ENCODE measurements around the gene KLHL40. TPM values are rescaled to one million over a fixed set of nuclear protein-coding genes. Genes with fewer than 3 reads are reported as not detected.

The KLHL40 gene
- total RNA-seq, 1 donor: not detected

DNA sequence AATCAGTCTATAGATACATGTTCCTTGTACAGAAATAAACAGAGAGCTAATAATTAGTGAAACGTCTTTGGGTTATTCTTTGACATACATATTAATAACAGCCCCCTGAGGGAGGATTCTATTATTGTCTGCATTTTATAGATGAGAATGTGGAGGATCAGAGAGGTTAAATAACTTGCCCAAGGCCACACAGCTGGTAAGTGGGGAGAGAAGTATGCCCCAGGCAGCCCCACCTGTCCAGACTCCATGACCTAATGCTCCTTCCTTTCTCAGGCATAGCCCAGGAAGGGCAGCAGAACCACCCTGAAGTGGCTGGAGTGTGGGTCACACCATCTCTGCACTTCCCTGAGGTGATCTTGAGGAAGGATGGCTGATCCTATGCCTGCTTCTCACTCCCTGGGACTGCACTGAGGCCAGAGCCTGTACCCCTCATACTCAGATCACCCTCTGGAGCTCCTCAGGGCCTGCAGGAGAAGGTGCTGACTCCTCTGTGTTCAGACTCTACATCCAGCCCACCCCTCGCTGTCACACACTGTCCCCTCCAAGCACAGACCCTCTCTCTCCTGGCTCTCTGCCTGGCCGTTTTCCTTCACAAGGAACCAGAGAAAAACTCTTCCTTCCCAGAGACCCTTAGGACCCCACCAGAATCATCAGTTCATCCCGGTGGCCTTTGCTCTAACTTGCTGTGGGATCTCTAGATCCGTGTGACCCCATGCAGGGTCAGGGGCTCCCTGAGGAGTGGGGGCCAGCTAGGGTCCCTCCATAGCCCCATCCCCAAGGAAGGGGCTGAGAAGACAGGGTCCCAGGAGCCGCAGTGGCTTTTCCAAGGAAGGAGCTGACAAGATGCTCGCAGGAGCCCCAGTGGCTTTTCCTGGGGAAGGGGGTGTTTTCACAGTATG, 21.6 kb downstream of the KLHL40 start:
- H3K27me3 ChIP-seq (ENCODE audit: insufficient read depth, low read length): peaks cover 2% of the 10 kb centered on the region
- H3K4me2 ChIP-seq (ENCODE audit: insufficient read depth, low read length): no peak overlapping the region
- no peaks in the 10 kb centered on the region for H3K79me2 ChIP-seq (ENCODE audit: insufficient read depth, low read length)
- H3K4me3 ChIP-seq (ENCODE audit: insufficient read depth, low read length): no peak overlapping the region
- no peak overlapping the region for H2AFZ ChIP-seq (ENCODE audit: low read length)
- peak; percentile 66 for DNase-seq (ENCODE audit: insufficient read length, low spot score, missing footprints)
- TF ChIP-seq, protein P1, sequence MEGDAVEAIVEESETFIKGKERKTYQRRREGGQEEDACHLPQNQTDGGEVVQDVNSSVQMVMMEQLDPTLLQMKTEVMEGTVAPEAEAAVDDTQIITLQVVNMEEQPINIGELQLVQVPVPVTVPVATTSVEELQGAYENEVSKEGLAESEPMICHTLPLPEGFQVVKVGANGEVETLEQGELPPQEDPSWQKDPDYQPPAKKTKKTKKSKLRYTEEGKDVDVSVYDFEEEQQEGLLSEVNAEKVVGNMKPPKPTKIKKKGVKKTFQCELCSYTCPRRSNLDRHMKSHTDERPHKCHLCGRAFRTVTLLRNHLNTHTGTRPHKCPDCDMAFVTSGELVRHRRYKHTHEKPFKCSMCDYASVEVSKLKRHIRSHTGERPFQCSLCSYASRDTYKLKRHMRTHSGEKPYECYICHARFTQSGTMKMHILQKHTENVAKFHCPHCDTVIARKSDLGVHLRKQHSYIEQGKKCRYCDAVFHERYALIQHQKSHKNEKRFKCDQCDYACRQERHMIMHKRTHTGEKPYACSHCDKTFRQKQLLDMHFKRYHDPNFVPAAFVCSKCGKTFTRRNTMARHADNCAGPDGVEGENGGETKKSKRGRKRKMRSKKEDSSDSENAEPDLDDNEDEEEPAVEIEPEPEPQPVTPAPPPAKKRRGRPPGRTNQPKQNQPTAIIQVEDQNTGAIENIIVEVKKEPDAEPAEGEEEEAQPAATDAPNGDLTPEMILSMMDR (IDR thresholded peaks at IDR 0.05; ENCODE audit: extremely low read depth, low read depth, low read length): no peak
- no peaks in the 10 kb centered on the region for H4K20me1 ChIP-seq (ENCODE audit: insufficient read depth, low read length)
- no peak overlapping the region for H3K27ac ChIP-seq (ENCODE audit: low read depth, low read length)
- H3K9me3 ChIP-seq (ENCODE audit: low read depth, low read length): no peaks in the 10 kb centered on the region
- H3K36me3 ChIP-seq (ENCODE audit: insufficient read depth, low read length): no peaks in the 10 kb centered on the region
- no peaks in the 10 kb centered on the region for H3K4me1 ChIP-seq (ENCODE audit: insufficient read depth, low read length)

DNA sequence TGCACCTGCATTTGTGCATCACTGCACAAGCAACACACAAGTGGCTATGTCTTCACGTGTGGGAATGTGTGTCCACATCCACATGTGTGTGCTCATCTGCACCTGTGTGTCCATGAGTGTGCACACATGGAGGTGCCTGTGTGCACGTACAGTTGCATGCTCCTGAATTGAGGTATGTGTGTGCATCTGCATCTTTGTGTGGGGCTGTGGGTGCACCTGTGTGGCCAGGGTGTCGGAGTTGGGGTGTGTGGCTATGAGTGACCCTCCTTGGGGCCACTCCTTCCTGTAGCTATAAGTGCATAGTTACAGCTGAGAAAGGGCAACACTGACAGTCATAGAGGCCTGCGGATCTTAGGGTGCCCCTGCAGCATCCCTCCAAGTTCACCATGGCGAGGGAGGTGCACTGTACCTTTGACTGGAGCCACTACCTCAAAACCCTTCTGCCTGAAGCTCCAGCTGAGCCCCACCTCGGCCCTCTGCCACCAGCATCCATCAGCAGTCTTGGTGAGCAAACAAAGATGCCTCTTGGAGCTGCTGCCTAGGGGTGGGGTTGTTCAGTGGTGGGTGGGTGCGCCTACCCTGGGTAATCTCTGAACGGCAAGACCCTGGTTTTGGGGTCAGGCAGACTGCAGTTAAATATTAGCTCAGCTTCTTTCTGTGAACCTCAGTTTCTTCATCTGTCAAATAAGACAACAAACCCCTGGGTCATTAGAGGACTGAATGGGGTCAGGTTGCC, 22.5 kb downstream of the KLHL40 start:
- no peak overlapping the region for H3K4me3 ChIP-seq (ENCODE audit: insufficient read depth, low read length)
- no peaks in the 10 kb centered on the region for H3K36me3 ChIP-seq (ENCODE audit: insufficient read depth, low read length)
- H4K20me1 ChIP-seq (ENCODE audit: insufficient read depth, low read length): no peaks in the 10 kb centered on the region
- no peak overlapping the region for H2AFZ ChIP-seq (ENCODE audit: low read length)
- H3K79me2 ChIP-seq (ENCODE audit: insufficient read depth, low read length): no peaks in the 10 kb centered on the region
- peak; percentile 66 for DNase-seq (ENCODE audit: insufficient read length, low spot score, missing footprints)
- H3K9me3 ChIP-seq (ENCODE audit: low read depth, low read length): no peaks in the 10 kb centered on the region
- H3K27ac ChIP-seq (ENCODE audit: low read depth, low read length): no peak overlapping the region
- H3K27me3 ChIP-seq (ENCODE audit: insufficient read depth, low read length): peaks cover 6% of the 10 kb centered on the region
- H3K4me1 ChIP-seq (ENCODE audit: insufficient read depth, low read length): no peaks in the 10 kb centered on the region
- TF ChIP-seq, protein P1 (IDR thresholded peaks at IDR 0.05; ENCODE audit: extremely low read depth, low read depth, low read length): no peak
- H3K4me2 ChIP-seq (ENCODE audit: insufficient read depth, low read length): no peak overlapping the region

DNA sequence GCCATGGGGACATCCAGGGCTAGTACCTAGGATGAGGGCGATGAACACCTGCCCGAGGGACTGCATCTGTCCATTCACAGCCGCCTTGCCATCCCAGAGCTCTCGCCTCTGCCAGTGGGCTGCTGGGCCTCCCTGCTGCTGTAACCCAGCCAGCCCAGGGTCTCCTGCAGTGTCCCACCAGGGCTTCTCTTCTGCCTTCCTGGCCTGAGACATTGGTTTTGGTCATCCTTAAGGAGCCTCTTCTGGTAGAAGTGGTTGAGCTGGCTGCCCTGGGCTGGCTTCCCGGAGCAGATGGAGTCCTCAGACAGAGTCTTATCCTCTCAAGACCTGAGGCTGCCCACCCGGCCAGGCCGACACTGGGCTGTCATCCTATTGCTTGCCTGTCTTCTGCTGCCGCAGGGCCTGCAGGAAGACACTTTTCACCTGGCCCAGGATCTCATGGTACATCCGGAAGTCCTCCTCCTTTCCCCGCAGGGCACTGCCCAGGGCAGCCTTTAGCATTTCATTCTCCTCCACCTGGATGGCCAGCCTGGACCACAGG, 23.3 kb downstream of the KLHL40 start:
- Histone ChIP-seq H3K79me2 (ENCODE audit: insufficient read depth, low read length) (no peaks in the 10 kb centered on the region), H3K36me3 (ENCODE audit: insufficient read depth, low read length) (no peaks in the 10 kb centered on the region), H3K27ac (ENCODE audit: low read depth, low read length) (no peak overlapping the region), H3K4me1 (ENCODE audit: insufficient read depth, low read length) (no peaks in the 10 kb centered on the region), H2AFZ (ENCODE audit: low read length) (no peak overlapping the region), H4K20me1 (ENCODE audit: insufficient read depth, low read length) (no peaks in the 10 kb centered on the region), H3K4me3 (ENCODE audit: insufficient read depth, low read length) (no peak overlapping the region), H3K27me3 (ENCODE audit: insufficient read depth, low read length) (peaks cover 6% of the 10 kb centered on the region), H3K4me2 (ENCODE audit: insufficient read depth, low read length) (no peak overlapping the region), H3K9me3 (ENCODE audit: low read depth, low read length) (no peaks in the 10 kb centered on the region)
- TF ChIP-seq, protein P1 (IDR thresholded peaks at IDR 0.05; ENCODE audit: extremely low read depth, low read depth, low read length): no peak
- DNase-seq (ENCODE audit: insufficient read length, low spot score, missing footprints): no peak

DNA sequence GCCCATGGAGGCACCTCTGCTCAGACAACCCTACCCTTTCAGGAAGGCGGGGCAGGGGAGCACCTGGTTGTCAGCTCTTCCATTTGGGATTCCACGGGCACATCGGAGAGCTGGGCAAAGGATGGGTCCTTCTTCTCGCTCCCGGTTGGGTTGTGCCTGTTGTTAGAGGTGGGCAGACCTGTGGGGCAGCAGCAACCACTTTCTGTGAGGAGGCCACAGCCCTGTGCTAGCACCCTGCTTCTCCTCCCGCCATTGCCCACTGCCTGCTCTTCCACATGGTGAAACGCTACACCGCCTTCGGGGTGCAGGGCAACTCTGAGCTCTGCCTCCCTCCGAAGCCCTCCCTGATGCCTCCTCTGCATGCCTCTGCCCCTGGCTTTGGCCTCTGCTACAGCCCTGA, 24.3 kb downstream of the KLHL40 start:
- no peaks in the 10 kb centered on the region for H4K20me1 ChIP-seq (ENCODE audit: insufficient read depth, low read length)
- no peaks in the 10 kb centered on the region for H3K9me3 ChIP-seq (ENCODE audit: low read depth, low read length)
- TF ChIP-seq, protein P1 (IDR thresholded peaks at IDR 0.05; ENCODE audit: extremely low read depth, low read depth, low read length): no peak
- no peaks in the 10 kb centered on the region for H3K79me2 ChIP-seq (ENCODE audit: insufficient read depth, low read length)
- H3K4me3 ChIP-seq (ENCODE audit: insufficient read depth, low read length): no peak overlapping the region
- H3K27ac ChIP-seq (ENCODE audit: low read depth, low read length): no peak overlapping the region
- H3K27me3 ChIP-seq (ENCODE audit: insufficient read depth, low read length): peaks cover 15% of the 10 kb centered on the region
- no peak for DNase-seq (ENCODE audit: insufficient read length, low spot score, missing footprints)
- no peak overlapping the region for H3K4me2 ChIP-seq (ENCODE audit: insufficient read depth, low read length)
- no peaks in the 10 kb centered on the region for H3K36me3 ChIP-seq (ENCODE audit: insufficient read depth, low read length)
- H2AFZ ChIP-seq (ENCODE audit: low read length): no peak overlapping the region
- H3K4me1 ChIP-seq (ENCODE audit: insufficient read depth, low read length): no peaks in the 10 kb centered on the region
